Aorta (tissue), 5 donors: ENCODE data around the gene ZNF862. TPM values are rescaled to one million over a fixed set of nuclear protein-coding genes. Genes with fewer than 3 reads are reported as not detected.
A peak's percentile ranks its signal among the peaks of the same experiment; 100 is the strongest.
"Not testable (repeated sequence)": the region's sequence is repeated elsewhere in the genome, so short reads cannot be mapped to it uniquely, and the experiment has no call there.

ENCODE experiments used
- ATAC-seq: fragments of 200-7000 bp; cut with Tn5 transposase; one replicate; pipeline ENCODE4 v1.9.1; 2022; ENCODE audit warnings: moderate library complexity; ENCODE audit not compliant: low FRiP score
- DNase-seq, 2 donors: peaks; one replicate each; pipeline ENCODE4 v3.0.0-alpha.2; 2020
- H3K27ac ChIP-seq, 2 donors: one replicate each; pipeline ENCODE4 v1.5.1; 2013; ENCODE audit warnings: low read length in 2 of 2, mild to moderate bottlenecking in 2 of 2, moderate library complexity in 2 of 2, control low read depth in 1 of 2, inconsistent platforms in 1 of 2, low read depth in 1 of 2
- H3K27me3 ChIP-seq, 2 donors: one replicate each; pipeline ENCODE4 v1.6.1; 2013; ENCODE audit warnings: control low read depth in 1 of 2, low read length in 1 of 2, mild to moderate bottlenecking in 1 of 2, moderate library complexity in 1 of 2; ENCODE audit not compliant: insufficient read depth in 2 of 2, control insufficient read depth in 1 of 2
- H3K36me3 ChIP-seq, 2 donors: one replicate each; pipeline ENCODE4 v1.6.1; 2013; ENCODE audit warnings: control low read depth in 1 of 2, low read length in 1 of 2, mild to moderate bottlenecking in 1 of 2; ENCODE audit not compliant: insufficient read depth in 2 of 2, control insufficient read depth in 1 of 2
- H3K4me1 ChIP-seq, 2 donors: one replicate each; pipeline ENCODE4 v1.6.1; 2013; ENCODE audit warnings: low read length in 2 of 2, control low read depth in 1 of 2, mild to moderate bottlenecking in 1 of 2, moderate library complexity in 1 of 2; ENCODE audit not compliant: insufficient read depth in 2 of 2, control insufficient read depth in 1 of 2
- H3K4me3 ChIP-seq, 2 donors: one replicate each; pipeline ENCODE4 v1.5.1; 2013; ENCODE audit warnings: low read length in 2 of 2, control low read depth in 1 of 2, mild to moderate bottlenecking in 1 of 2
- H3K9me3 ChIP-seq: one replicate; pipeline ENCODE4 v1.6.1; 2013; ENCODE audit warnings: mild to moderate bottlenecking, low read length; ENCODE audit not compliant: control insufficient read depth
- WGBS, 2 donors: extraction: QIAGEN DNeasy Blood & Tissue Kit; methylation state at CpG; one replicate each; pipeline ENCODE4 v1.1.7; 2013; 5-methylcytosine and 5-hydroxymethylcytosine counted together
- intact Hi-C, 2 donors: fragments of 100-400 bp; cut with DNase I; formaldehyde crosslinking; loops; one replicate each; pipeline versions ENCODE4 v1.14.2 to v1.15.0; 2022
- polyA plus RNA-seq, 2 donors: library from polyadenylated mRNA; stranded (reverse); fragments of 200-250 nt; gene quantifications; one replicate each; pipeline ENCODE4 v1.2.3, GENCODE V29; 2013
- total RNA-seq, 2 donors: library from RNA; stranded (reverse); fragmentation: NEBNext Ultra II Directional; extraction: Animal tissue kit (Norgen Biotek cat#: 25700); gene quantifications; one replicate each; pipeline ENCODE4 v1.2.1, GENCODE V29; 2021
- donor health status: healthy with polysubstance abuse.
- donor health status: Bipolar disorder and iron deficiency.
- donor health status: DM: no; HTN: no; CAD: no.
- donor health status: DM: no; HTN: no; CAD: no.
- donor health status: DM: yes; HTN: yes; CAD: no.

ZNF862 gene
- total and polyA plus RNA-seq, 4 donors = 2.9 to 30.1 (median 11.9) TPM

GRCh38 chr7:149887311-149887710 lies 49.1 kb downstream of the ZNF862 start:
- ATAC-seq = no peak
- no peak overlapping the region for H3K27ac ChIP-seq
- WGBS, 2 donors = 93 to 95% methylated on average over 7 of the region's 7 CpGs
- H3K4me3 ChIP-seq = no peak overlapping the region
- intact Hi-C loops = loop anchor here (10.0 kb wide), 1 partner anchor 387 kb away; no protein-coding TSS in a partner anchor
- H3K4me1 ChIP-seq = no peaks in the 10 kb centered on the region
- DNase-seq = peak in 1 of 2 donors; percentile 15
- no peaks in the 10 kb centered on the region for H3K36me3 ChIP-seq
- H3K9me3 ChIP-seq = no peaks in the 10 kb centered on the region
- H3K27me3 ChIP-seq = no peaks in the 10 kb centered on the region

GRCh38 chr7:149890715-149891114 lies 52.5 kb downstream of the ZNF862 start:
- H3K36me3 ChIP-seq, DNase-seq, H3K27ac ChIP-seq, ATAC-seq, intact Hi-C loops, H3K9me3 ChIP-seq, H3K27me3 ChIP-seq, H3K4me3 ChIP-seq, H3K4me1 ChIP-seq: not testable (repeated sequence)
- WGBS, 2 donors = 22 to 37% methylated on average over 2 of the region's 2 CpGs

- H3K4me3 ChIP-seq, H3K27me3 ChIP-seq, intact Hi-C loops, DNase-seq, H3K4me1 ChIP-seq, ATAC-seq, H3K27ac ChIP-seq, H3K36me3 ChIP-seq, H3K9me3 ChIP-seq: not testable (repeated sequence)
- WGBS, 2 donors = 68 to 78% methylated on average over 8 of the region's 8 CpGs
These were observed 56.8 kb downstream of the ZNF862 start for GRCh38 chr7:149894957-149895356.

GRCh38 chr7:149907776-149908376 lies 69.7 kb downstream of the ZNF862 start:
- DNase-seq, H3K27ac ChIP-seq, H3K27me3 ChIP-seq, H3K36me3 ChIP-seq, intact Hi-C loops, H3K9me3 ChIP-seq, H3K4me1 ChIP-seq, ATAC-seq, H3K4me3 ChIP-seq: not testable (repeated sequence)
- 46 to 48% methylated on average over 4 of the region's 6 CpGs for WGBS, 2 donors

GRCh38 chr7:149910219-149910618 lies 72.0 kb downstream of the ZNF862 start:
- intact Hi-C loops, H3K36me3 ChIP-seq, H3K4me1 ChIP-seq, H3K9me3 ChIP-seq, H3K27me3 ChIP-seq, ATAC-seq, DNase-seq, H3K4me3 ChIP-seq, H3K27ac ChIP-seq: not testable (repeated sequence)
- 75 to 76% methylated on average over 7 of the region's 9 CpGs for WGBS, 2 donors

- intact Hi-C loops, H3K36me3 ChIP-seq: not testable (repeated sequence)
- WGBS, 2 donors = 16 to 28% methylated on average over 1 to 2 of the region's 4 CpGs
These were observed 74.0 kb downstream of the ZNF862 start for GRCh38 chr7:149912126-149912525.

More at GRCh38 chr7:149912126-149912525, 74.0 kb downstream of the ZNF862 start:
- H3K27me3 ChIP-seq, DNase-seq, H3K9me3 ChIP-seq, H3K4me1 ChIP-seq, H3K27ac ChIP-seq, H3K4me3 ChIP-seq, ATAC-seq: not testable (repeated sequence)

Other genes starting within 250 kb of the ZNF862 start
- 10 to 100 TPM; 13.3 to 18.5 TPM for gene ZNF467, start 64.8 kb upstream of the ZNF862 start, total RNA-seq
- 1 to 10 TPM; 2.1 to 5.7 TPM for gene ZNF467, start 64.8 kb upstream of the ZNF862 start, polyA plus RNA-seq
- 10 to 100 TPM; 12.2 to 19.9 TPM for gene ATP6V0E2, start 35.6 kb downstream of the ZNF862 start, total RNA-seq
- 10 to 100 TPM; 16.0 to 24.3 TPM for gene ATP6V0E2, start 35.6 kb downstream of the ZNF862 start, polyA plus RNA-seq